ENCODE measurements around the gene PNPLA3. TPM values are rescaled to one million over a fixed set of nuclear protein-coding genes. Genes with fewer than 3 reads are reported as not detected.

Gene PNPLA3
- total RNA-seq, 1 donor from 2014 or later: 28.3 TPM

GRCh38 chr22:43909708-43910107, 13.9 kb upstream of the PNPLA3 start:
- Mint-ChIP-seq H3K4me1 (peaks cover 29% of the 10 kb centered on the region), H3K27me3 (ENCODE audit: low read depth) (peaks cover 12% of the 10 kb centered on the region), H3K9me3 (peaks cover 8% of the 10 kb centered on the region), H3K27ac (ENCODE audit: unreplicated experiment) (no peak overlapping the region), H3K36me3 (ENCODE audit: low read depth) (no peaks in the 10 kb centered on the region), H3K4me3 (no peak overlapping the region)
- DNase-seq (ENCODE audit: low read depth, low spot score): no peak
- TF ChIP-seq, protein P1, sequence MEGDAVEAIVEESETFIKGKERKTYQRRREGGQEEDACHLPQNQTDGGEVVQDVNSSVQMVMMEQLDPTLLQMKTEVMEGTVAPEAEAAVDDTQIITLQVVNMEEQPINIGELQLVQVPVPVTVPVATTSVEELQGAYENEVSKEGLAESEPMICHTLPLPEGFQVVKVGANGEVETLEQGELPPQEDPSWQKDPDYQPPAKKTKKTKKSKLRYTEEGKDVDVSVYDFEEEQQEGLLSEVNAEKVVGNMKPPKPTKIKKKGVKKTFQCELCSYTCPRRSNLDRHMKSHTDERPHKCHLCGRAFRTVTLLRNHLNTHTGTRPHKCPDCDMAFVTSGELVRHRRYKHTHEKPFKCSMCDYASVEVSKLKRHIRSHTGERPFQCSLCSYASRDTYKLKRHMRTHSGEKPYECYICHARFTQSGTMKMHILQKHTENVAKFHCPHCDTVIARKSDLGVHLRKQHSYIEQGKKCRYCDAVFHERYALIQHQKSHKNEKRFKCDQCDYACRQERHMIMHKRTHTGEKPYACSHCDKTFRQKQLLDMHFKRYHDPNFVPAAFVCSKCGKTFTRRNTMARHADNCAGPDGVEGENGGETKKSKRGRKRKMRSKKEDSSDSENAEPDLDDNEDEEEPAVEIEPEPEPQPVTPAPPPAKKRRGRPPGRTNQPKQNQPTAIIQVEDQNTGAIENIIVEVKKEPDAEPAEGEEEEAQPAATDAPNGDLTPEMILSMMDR (conservative IDR thresholded peaks at IDR 0.05): no peak

DNA sequence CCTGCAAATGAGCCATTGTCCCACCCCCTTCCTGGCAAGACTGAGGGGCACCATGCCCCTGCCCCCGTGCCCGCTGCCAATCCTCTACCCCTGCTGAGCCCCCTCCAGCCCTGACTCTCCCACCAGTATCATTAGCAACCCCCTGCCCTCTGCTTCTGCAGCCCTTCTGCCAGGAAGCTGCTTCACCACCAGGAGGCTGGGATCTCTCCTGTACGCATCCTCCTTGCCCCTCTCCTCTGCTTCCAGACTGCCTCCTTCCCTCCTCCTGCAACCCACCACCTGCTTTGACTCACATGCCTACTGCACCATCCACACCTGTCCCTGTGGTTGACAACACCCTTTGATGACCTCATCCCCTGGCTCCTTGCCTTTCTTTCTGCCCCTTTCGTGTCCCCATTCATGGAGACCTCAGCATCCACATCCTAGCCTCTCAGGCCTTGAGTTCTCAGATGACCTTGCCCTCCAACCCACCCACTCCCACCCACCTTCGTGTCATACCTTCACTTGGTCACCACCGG, 13.4 kb upstream of the PNPLA3 start:
- no peaks in the 10 kb centered on the region for H3K36me3 Mint-ChIP-seq (ENCODE audit: low read depth)
- TF ChIP-seq, protein P1 (conservative IDR thresholded peaks at IDR 0.05): no peak
- no peak overlapping the region for H3K27ac Mint-ChIP-seq (ENCODE audit: unreplicated experiment)
- no peak overlapping the region for H3K4me3 Mint-ChIP-seq
- peaks cover 29% of the 10 kb centered on the region for H3K4me1 Mint-ChIP-seq
- peaks cover 8% of the 10 kb centered on the region for H3K9me3 Mint-ChIP-seq
- peaks cover 12% of the 10 kb centered on the region for H3K27me3 Mint-ChIP-seq (ENCODE audit: low read depth)
- DNase-seq (ENCODE audit: low read depth, low spot score): no peak

GRCh38 chr22:43911351-43911750, 12.3 kb upstream of the PNPLA3 start:
- Mint-ChIP-seq H3K4me1 (peaks cover 26% of the 10 kb centered on the region), H3K27ac (ENCODE audit: unreplicated experiment) (peak overlapping the region; percentile 73), H3K9me3 (peaks cover 8% of the 10 kb centered on the region), H3K27me3 (ENCODE audit: low read depth) (peaks cover 12% of the 10 kb centered on the region), H3K4me3 (peak overlapping the region; percentile 41), H3K36me3 (ENCODE audit: low read depth) (no peaks in the 10 kb centered on the region)
- TF ChIP-seq, protein P1 (conservative IDR thresholded peaks at IDR 0.05): no peak
- no peak for DNase-seq (ENCODE audit: low read depth, low spot score)

GRCh38 chr22:43917521-43917920, 6.1 kb upstream of the PNPLA3 start:
- Mint-ChIP-seq H3K4me1 (peaks cover 13% of the 10 kb centered on the region), H3K4me3 (no peak overlapping the region), H3K27ac (ENCODE audit: unreplicated experiment) (peak overlapping the region; percentile 57), H3K36me3 (ENCODE audit: low read depth) (no peaks in the 10 kb centered on the region), H3K27me3 (ENCODE audit: low read depth) (peaks cover 2% of the 10 kb centered on the region), H3K9me3 (peaks cover 2% of the 10 kb centered on the region)
- DNase-seq (ENCODE audit: low read depth, low spot score): no peak
- TF ChIP-seq, protein P1 (conservative IDR thresholded peaks at IDR 0.05): no peak

- DNase-seq (ENCODE audit: low read depth, low spot score): no peak
- Mint-ChIP-seq H3K4me3 (no peak overlapping the region), H3K27me3 (ENCODE audit: low read depth) (peaks cover under 1% of the 10 kb centered on the region), H3K4me1 (peaks cover 20% of the 10 kb centered on the region), H3K27ac (ENCODE audit: unreplicated experiment) (no peak overlapping the region), H3K36me3 (ENCODE audit: low read depth) (no peaks in the 10 kb centered on the region), H3K9me3 (no peaks in the 10 kb centered on the region)
- TF ChIP-seq, protein P1 (conservative IDR thresholded peaks at IDR 0.05): no peak
Observed at GRCh38 chr22:43919106-43919973, 4.3 kb upstream of the PNPLA3 start.

All from neural crest cell (in vitro differentiated cells).